Measurements from ENCODE around the gene ABHD17A.

ABHD17A gene

GRCh38 chr19:1874554-1875185, 10.6 kb downstream of the ABHD17A start:
- Histone ChIP-seq H3K14ac (ENCODE audit: low read length in 2 of 2) (peak overlapping the region in 1 of 2 experiments; percentile 37), H2AK5ac (ENCODE audit: low read length, severe bottlenecking) (peak overlapping the region; percentile 58), H2AFZ (ENCODE audit: low read depth, low read length) (no peak overlapping the region), H3K27me3 (ENCODE audit: control insufficient read depth in 1 of 2, insufficient read depth in 1 of 2, low read length in 2 of 2) (no peaks in the 10 kb centered on the region), H2BK15ac (ENCODE audit: low read depth, poor library complexity, severe bottlenecking) (no peak overlapping the region), H3K36me3 (ENCODE audit: control insufficient read depth in 1 of 2, insufficient read depth in 2 of 2, low read depth in 1 of 2, low read length in 2 of 2) (peaks cover 10 to 45% of the 10 kb centered on the region in 2 experiments), H3K4me2 (ENCODE audit: low read length, poor library complexity, severe bottlenecking) (peak overlapping the region; percentile 94), H3K79me1 (replicated peaks; ENCODE audit: low read length, poor library complexity, severe bottlenecking) (peaks cover 26% of the 10 kb centered on the region), H2BK120ac (ENCODE audit: low read depth, low read length) (no peak overlapping the region), H3K23ac (ENCODE audit: low read length in 2 of 2) (no peak overlapping the region), H2BK12ac (ENCODE audit: low read length in 2 of 2) (no peak overlapping the region), H2BK5ac (ENCODE audit: low read depth, low read length, poor library complexity, severe bottlenecking) (no peak overlapping the region), H4K8ac (ENCODE audit: low read length) (no peak overlapping the region), H3K4ac (ENCODE audit: low read depth in 1 of 2, low read length in 2 of 2) (peak overlapping the region in 1 of 2 experiments; percentile 30), H3K4me1 (ENCODE audit: control insufficient read depth, insufficient read depth, low read depth, low read length) (peaks cover 20% of the 10 kb centered on the region), H3K9me3 (ENCODE audit: control insufficient read depth, low read length) (no peaks in the 10 kb centered on the region), H3K27ac (ENCODE audit: low read length, poor library complexity, severe bottlenecking) (no peak overlapping the region), H3K9ac (ENCODE audit: low read length) (peak overlapping the region; percentile 98), H3K18ac (ENCODE audit: low read depth in 1 of 2, low read length in 2 of 2) (peak overlapping the region in 1 of 2 experiments; percentile 7), H4K91ac (ENCODE audit: low read length) (no peak overlapping the region), H3K4me3 (ENCODE audit: insufficient read depth in 1 of 2, low read depth in 1 of 2, low read length in 2 of 2) (peak overlapping the region; percentile 49 to 98)
- DNase-seq = peak; percentile 40
- WGBS = 28% methylated on average over 15 of the region's 16 CpGs

DNA sequence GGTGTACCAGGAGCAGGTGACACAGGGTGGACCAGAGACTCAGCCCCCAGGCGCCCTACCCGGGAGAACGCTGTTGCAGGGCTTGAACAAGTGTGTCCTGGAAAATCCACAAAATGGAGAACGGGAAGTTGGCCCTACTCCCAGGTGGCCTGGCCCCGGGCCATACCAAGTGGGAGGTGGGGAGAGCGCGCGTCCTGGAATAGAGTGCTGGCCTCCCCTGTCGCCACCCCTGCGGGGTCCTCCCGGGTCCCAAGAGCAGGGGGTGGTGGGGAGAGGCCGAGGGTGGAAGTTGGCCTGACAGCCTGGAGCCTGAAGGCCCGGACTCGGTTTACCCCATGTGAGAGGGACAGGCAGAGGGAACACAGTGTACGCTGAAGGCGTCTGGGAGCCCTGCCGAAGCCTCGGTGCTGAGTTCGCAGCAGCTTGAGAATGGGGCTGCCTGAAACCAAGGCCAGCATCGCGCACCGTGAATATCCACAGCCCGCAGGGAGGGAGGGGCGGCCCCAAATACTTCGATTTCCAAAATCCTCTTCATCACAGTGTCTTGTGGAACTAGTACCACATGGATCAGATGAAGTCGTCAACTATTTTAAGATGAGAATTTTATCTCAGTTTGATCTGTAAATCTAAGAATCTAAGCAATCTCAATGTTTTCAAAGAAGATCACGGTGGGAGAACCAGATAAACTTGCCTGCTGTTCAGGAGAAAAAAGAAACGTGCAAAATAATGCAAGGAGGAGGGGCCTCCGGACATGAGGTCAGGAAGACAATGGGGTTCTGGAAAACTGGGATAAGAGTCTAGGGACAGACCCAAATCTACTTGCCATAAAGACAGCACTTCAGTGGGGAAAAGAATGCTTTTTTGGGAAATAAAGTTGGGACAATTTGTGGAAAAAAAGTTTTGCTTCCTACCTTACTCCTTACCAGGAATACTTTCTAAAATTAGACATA, 11.5 kb downstream of the ABHD17A start:
- Histone ChIP-seq H4K8ac (ENCODE audit: low read length) (no peak overlapping the region), H3K9me3 (ENCODE audit: control insufficient read depth, low read length) (no peaks in the 10 kb centered on the region), H3K14ac (ENCODE audit: low read length in 2 of 2) (no peak overlapping the region), H2BK12ac (ENCODE audit: low read length in 2 of 2) (no peak overlapping the region), H3K4ac (ENCODE audit: low read depth in 1 of 2, low read length in 2 of 2) (no peak overlapping the region), H3K27ac (ENCODE audit: low read length, poor library complexity, severe bottlenecking) (no peak overlapping the region), H3K27me3 (ENCODE audit: control insufficient read depth in 1 of 2, insufficient read depth in 1 of 2, low read length in 2 of 2) (no peaks in the 10 kb centered on the region), H2AK5ac (ENCODE audit: low read length, severe bottlenecking) (no peak overlapping the region), H2BK15ac (ENCODE audit: low read depth, poor library complexity, severe bottlenecking) (no peak overlapping the region), H3K9ac (ENCODE audit: low read length) (peak overlapping the region; percentile 98), H2AFZ (ENCODE audit: low read depth, low read length) (no peak overlapping the region), H3K4me2 (ENCODE audit: low read length, poor library complexity, severe bottlenecking) (no peak overlapping the region), H3K18ac (ENCODE audit: low read depth in 1 of 2, low read length in 2 of 2) (no peak overlapping the region), H2BK5ac (ENCODE audit: low read depth, low read length, poor library complexity, severe bottlenecking) (no peak overlapping the region), H3K4me1 (ENCODE audit: control insufficient read depth, insufficient read depth, low read depth, low read length) (peaks cover 20% of the 10 kb centered on the region), H3K4me3 (ENCODE audit: insufficient read depth in 1 of 2, low read depth in 1 of 2, low read length in 2 of 2) (peak overlapping the region in 1 of 2 experiments; percentile 98), H3K79me1 (replicated peaks; ENCODE audit: low read length, poor library complexity, severe bottlenecking) (peaks cover 30% of the 10 kb centered on the region), H4K91ac (ENCODE audit: low read length) (no peak overlapping the region), H3K36me3 (ENCODE audit: control insufficient read depth in 1 of 2, insufficient read depth in 2 of 2, low read depth in 1 of 2, low read length in 2 of 2) (peaks cover 10 to 42% of the 10 kb centered on the region in 2 experiments), H3K23ac (ENCODE audit: low read length in 2 of 2) (no peak overlapping the region), H2BK120ac (ENCODE audit: low read depth, low read length) (no peak overlapping the region)
- WGBS = 92% methylated on average over 27 of the region's 29 CpGs
- DNase-seq = no peak

DNA sequence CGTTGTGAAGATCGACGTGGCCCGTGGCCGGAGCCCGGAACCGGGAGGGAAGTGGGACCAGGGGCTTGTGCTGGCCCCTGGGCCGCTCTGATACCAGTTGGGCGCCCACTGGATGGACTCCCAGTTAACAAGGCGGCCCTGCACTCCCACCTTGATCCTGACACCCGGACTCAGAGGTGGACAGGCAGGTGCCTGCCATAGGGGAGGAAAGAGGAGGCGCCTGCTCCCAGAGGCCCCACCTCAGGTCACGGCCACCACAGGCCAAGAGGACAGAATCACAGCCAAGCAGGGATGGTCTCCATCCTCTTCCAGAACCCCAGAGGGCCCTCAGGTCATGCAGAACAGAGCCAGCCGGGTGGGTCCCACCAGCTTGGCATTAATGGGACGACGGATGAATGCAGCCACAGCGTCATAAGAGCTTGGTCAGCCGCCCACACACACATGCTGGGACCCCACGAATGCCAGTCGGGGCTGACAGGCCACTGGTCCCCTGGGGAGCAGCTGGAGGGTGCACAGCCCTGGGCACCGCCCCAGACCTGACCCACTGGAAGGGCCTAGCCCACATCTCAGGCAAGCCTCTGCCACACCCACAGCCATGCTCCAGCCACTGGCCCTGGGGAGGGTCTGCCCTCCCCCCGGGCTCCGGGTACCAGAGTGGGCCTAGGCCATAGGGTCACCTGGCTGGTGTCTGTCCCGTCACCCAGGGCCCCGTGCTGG, 12.3 kb downstream of the ABHD17A start:
- Histone ChIP-seq H2BK5ac (ENCODE audit: low read depth, low read length, poor library complexity, severe bottlenecking) (no peak overlapping the region), H3K79me1 (replicated peaks; ENCODE audit: low read length, poor library complexity, severe bottlenecking) (peaks cover 34% of the 10 kb centered on the region), H3K27ac (ENCODE audit: low read length, poor library complexity, severe bottlenecking) (no peak overlapping the region), H3K14ac (ENCODE audit: low read length in 2 of 2) (no peak overlapping the region), H2AK5ac (ENCODE audit: low read length, severe bottlenecking) (no peak overlapping the region), H2AFZ (ENCODE audit: low read depth, low read length) (no peak overlapping the region), H3K18ac (ENCODE audit: low read depth in 1 of 2, low read length in 2 of 2) (no peak overlapping the region), H3K4me1 (ENCODE audit: control insufficient read depth, insufficient read depth, low read depth, low read length) (peaks cover 22% of the 10 kb centered on the region), H2BK15ac (ENCODE audit: low read depth, poor library complexity, severe bottlenecking) (no peak overlapping the region), H4K91ac (ENCODE audit: low read length) (no peak overlapping the region), H3K4me3 (ENCODE audit: insufficient read depth in 1 of 2, low read depth in 1 of 2, low read length in 2 of 2) (peak overlapping the region in 1 of 2 experiments; percentile 98), H4K8ac (ENCODE audit: low read length) (no peak overlapping the region), H2BK12ac (ENCODE audit: low read length in 2 of 2) (no peak overlapping the region), H3K9ac (ENCODE audit: low read length) (peak overlapping the region; percentile 98), H3K23ac (ENCODE audit: low read length in 2 of 2) (no peak overlapping the region), H3K27me3 (ENCODE audit: control insufficient read depth in 1 of 2, insufficient read depth in 1 of 2, low read length in 2 of 2) (no peaks in the 10 kb centered on the region), H3K9me3 (ENCODE audit: control insufficient read depth, low read length) (no peaks in the 10 kb centered on the region), H2BK120ac (ENCODE audit: low read depth, low read length) (no peak overlapping the region), H3K4me2 (ENCODE audit: low read length, poor library complexity, severe bottlenecking) (no peak overlapping the region), H3K4ac (ENCODE audit: low read depth in 1 of 2, low read length in 2 of 2) (no peak overlapping the region), H3K36me3 (ENCODE audit: control insufficient read depth in 1 of 2, insufficient read depth in 2 of 2, low read depth in 1 of 2, low read length in 2 of 2) (peaks cover 10 to 37% of the 10 kb centered on the region in 2 experiments)
- no peak for DNase-seq
- WGBS = 96% methylated on average over 25 of the region's 25 CpGs
